Measurements from ENCODE around the gene SAA4. TPM values are rescaled to one million over a fixed set of nuclear protein-coding genes. Genes with fewer than 3 reads are reported as not detected.

Gene SAA4
- total and polyA plus RNA-seq, 9 of the 15 experiments (the other 6 are each of a cell fraction or from before 2014, with no cell fraction given): not detected

- peaks cover 0 to 3% of the 10 kb centered on the region in 2 experiments; a peak in 1 of 5 replicates for H3K4me1 ChIP-seq (replicated peaks in 1 of 2; ENCODE audit: control insufficient read depth in 2 of 2, insufficient read depth in 2 of 2, low read length in 2 of 2)
- no peaks in the 10 kb centered on the region for H3K27me3 ChIP-seq (ENCODE audit: control insufficient read depth in 2 of 2, insufficient read depth in 2 of 2, low read length in 2 of 2)
- DNase-seq (ENCODE audit: extremely low read depth in 1 of 4, low spot score in 3 of 4): no peak
- no peaks in the 10 kb centered on the region for H3K79me2 ChIP-seq (ENCODE audit: control insufficient read depth, insufficient read depth, low read length)
- H3K9ac ChIP-seq (ENCODE audit: insufficient read depth in 1 of 2, low read depth in 2 of 2, low read length in 2 of 2): no peak overlapping the region
- ATAC-seq: no peak
- no peak overlapping the region for H2AFZ ChIP-seq (ENCODE audit: low read depth, low read length)
- H3K4me2 ChIP-seq (ENCODE audit: insufficient read depth, low read length): no peak overlapping the region
- no peak overlapping the region for H3K27ac ChIP-seq (ENCODE audit: extremely low read depth, low read depth, low read length)
- intact Hi-C loops (cut with micrococcal nuclease): no loop called here
- ChIA-PET CTCF (ENCODE audit: low intra/inter-chr PET ratio) (no interaction called here), POLR2A (no interaction called here)
- BruUV-seq (replicated peaks): no TSS peak
- no peak overlapping the region for H3K4me3 ChIP-seq
- no peaks in the 10 kb centered on the region for H3K9me3 ChIP-seq (replicated peaks; ENCODE audit: control insufficient read depth, insufficient read depth, low read depth, low read length)
- 0% methylated on average over 4 of the region's 5 CpGs for WGBS (ENCODE audit: insufficient coverage, low coverage, missing lambda C conversion rate)
- H3K9me1 ChIP-seq (ENCODE audit: control insufficient read depth, insufficient read depth, low read length): no peaks in the 10 kb centered on the region
- H4K20me1 ChIP-seq (replicated peaks; ENCODE audit: control insufficient read depth, insufficient read depth, low read length): no peaks in the 10 kb centered on the region
- no peak for FAIRE-seq
- H3K36me3 ChIP-seq (ENCODE audit: control insufficient read depth, insufficient read depth, low read length): no peaks in the 10 kb centered on the region
- in situ Hi-C loops (cut with MboI): no loop called here
- TF ChIP-seq ZFX (CRISPR knock-in tag; IDR thresholded peaks at IDR 0.05): no peak
- TF ChIP-seq ZSCAN29 (IDR thresholded peaks at IDR 0.05): no peak
- TF ChIP-seq, protein P1, sequence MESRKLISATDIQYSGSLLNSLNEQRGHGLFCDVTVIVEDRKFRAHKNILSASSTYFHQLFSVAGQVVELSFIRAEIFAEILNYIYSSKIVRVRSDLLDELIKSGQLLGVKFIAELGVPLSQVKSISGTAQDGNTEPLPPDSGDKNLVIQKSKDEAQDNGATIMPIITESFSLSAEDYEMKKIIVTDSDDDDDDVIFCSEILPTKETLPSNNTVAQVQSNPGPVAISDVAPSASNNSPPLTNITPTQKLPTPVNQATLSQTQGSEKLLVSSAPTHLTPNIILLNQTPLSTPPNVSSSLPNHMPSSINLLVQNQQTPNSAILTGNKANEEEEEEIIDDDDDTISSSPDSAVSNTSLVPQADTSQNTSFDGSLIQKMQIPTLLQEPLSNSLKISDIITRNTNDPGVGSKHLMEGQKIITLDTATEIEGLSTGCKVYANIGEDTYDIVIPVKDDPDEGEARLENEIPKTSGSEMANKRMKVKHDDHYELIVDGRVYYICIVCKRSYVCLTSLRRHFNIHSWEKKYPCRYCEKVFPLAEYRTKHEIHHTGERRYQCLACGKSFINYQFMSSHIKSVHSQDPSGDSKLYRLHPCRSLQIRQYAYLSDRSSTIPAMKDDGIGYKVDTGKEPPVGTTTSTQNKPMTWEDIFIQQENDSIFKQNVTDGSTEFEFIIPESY (CRISPR knock-in tag; IDR thresholded peaks at IDR 0.05): no peak
- no peak for TF ChIP-seq ZFPM2 (CRISPR knock-in tag; IDR thresholded peaks at IDR 0.05)
- TF ChIP-seq IRF9 (tag; IDR thresholded peaks at IDR 0.05): no peak
- no peak for TF ChIP-seq ZC3H11A (IDR thresholded peaks at IDR 0.05; ENCODE audit: low read depth, low read length)
- no peak for TF ChIP-seq ZNF384 (IDR thresholded peaks at IDR 0.05; ENCODE audit: low read depth, low read length)
- TF ChIP-seq, protein P2, sequence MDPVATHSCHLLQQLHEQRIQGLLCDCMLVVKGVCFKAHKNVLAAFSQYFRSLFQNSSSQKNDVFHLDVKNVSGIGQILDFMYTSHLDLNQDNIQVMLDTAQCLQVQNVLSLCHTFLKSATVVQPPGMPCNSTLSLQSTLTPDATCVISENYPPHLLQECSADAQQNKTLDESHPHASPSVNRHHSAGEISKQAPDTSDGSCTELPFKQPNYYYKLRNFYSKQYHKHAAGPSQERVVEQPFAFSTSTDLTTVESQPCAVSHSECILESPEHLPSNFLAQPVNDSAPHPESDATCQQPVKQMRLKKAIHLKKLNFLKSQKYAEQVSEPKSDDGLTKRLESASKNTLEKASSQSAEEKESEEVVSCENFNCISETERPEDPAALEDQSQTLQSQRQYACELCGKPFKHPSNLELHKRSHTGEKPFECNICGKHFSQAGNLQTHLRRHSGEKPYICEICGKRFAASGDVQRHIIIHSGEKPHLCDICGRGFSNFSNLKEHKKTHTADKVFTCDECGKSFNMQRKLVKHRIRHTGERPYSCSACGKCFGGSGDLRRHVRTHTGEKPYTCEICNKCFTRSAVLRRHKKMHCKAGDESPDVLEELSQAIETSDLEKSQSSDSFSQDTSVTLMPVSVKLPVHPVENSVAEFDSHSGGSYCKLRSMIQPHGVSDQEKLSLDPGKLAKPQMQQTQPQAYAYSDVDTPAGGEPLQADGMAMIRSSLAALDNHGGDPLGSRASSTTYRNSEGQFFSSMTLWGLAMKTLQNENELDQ (CRISPR knock-in tag; IDR thresholded peaks at IDR 0.05; ENCODE audit: borderline replicate concordance): no peak
- TF ChIP-seq HMG20B (CRISPR knock-in tag; IDR thresholded peaks at IDR 0.05): no peak
- no peak for TF ChIP-seq RAD51 (IDR thresholded peaks at IDR 0.05; ENCODE audit: borderline replicate concordance, low read depth)
- TF ChIP-seq, protein P3, sequence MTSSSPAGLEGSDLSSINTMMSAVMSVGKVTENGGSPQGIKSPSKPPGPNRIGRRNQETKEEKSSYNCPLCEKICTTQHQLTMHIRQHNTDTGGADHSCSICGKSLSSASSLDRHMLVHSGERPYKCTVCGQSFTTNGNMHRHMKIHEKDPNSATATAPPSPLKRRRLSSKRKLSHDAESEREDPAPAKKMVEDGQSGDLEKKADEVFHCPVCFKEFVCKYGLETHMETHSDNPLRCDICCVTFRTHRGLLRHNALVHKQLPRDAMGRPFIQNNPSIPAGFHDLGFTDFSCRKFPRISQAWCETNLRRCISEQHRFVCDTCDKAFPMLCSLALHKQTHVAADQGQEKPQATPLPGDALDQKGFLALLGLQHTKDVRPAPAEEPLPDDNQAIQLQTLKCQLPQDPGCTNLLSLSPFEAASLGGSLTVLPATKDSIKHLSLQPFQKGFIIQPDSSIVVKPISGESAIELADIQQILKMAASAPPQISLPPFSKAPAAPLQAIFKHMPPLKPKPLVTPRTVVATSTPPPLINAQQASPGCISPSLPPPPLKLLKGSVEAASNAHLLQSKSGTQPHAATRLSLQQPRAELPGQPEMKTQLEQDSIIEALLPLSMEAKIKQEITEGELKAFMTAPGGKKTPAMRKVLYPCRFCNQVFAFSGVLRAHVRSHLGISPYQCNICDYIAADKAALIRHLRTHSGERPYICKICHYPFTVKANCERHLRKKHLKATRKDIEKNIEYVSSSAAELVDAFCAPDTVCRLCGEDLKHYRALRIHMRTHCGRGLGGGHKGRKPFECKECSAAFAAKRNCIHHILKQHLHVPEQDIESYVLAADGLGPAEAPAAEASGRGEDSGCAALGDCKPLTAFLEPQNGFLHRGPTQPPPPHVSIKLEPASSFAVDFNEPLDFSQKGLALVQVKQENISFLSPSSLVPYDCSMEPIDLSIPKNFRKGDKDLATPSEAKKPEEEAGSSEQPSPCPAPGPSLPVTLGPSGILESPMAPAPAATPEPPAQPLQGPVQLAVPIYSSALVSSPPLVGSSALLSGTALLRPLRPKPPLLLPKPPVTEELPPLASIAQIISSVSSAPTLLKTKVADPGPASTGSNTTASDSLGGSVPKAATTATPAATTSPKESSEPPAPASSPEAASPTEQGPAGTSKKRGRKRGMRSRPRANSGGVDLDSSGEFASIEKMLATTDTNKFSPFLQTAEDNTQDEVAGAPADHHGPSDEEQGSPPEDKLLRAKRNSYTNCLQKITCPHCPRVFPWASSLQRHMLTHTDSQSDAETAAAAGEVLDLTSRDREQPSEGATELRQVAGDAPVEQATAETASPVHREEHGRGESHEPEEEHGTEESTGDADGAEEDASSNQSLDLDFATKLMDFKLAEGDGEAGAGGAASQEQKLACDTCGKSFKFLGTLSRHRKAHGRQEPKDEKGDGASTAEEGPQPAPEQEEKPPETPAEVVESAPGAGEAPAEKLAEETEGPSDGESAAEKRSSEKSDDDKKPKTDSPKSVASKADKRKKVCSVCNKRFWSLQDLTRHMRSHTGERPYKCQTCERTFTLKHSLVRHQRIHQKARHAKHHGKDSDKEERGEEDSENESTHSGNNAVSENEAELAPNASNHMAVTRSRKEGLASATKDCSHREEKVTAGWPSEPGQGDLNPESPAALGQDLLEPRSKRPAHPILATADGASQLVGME (CRISPR knock-in tag; IDR thresholded peaks at IDR 0.05): no peak
- no peak for TF ChIP-seq GTF2A2 (tag; IDR thresholded peaks at IDR 0.05)
Observed at GRCh38 chr11:18221274-18221876, 15.2 kb downstream of the SAA4 start.

Data from K562 (cell line).